MM.1S (cell line): ENCODE data around the gene TRAP1.

Experiments used
- DNase-seq: peaks from one replicate; pipeline ENCODE4 v3.0.0-alpha.2; 2015
- H2AFZ ChIP-seq: fragments of 300-600 bp; sonication (generic); 2 replicates; pipeline ENCODE4 v1.6.0; 2016; ENCODE audit warnings: antibody characterized with exemption, low read length
- H3F3A ChIP-seq: fragments of 300-600 bp; sonication (generic); 2 replicates; pipeline ENCODE4 v1.6.1; 2016; ENCODE audit warnings: mild to moderate bottlenecking, antibody characterized with exemption, low read length, moderate library complexity, mixed read lengths; ENCODE audit not compliant: insufficient read depth
- H3K27ac ChIP-seq: fragments of 300-600 bp; sonication (generic); 2 replicates; pipeline ENCODE4 v1.5.1; 2016; ENCODE audit warnings: mild to moderate bottlenecking, low read length
- H3K27me3 ChIP-seq: fragments of 300-600 bp; sonication (generic); replicated peaks from 2 replicates; pipeline ENCODE4 v1.6.0; 2016; ENCODE audit warnings: low read length; ENCODE audit not compliant: insufficient read depth
- H3K36me3 ChIP-seq: fragments of 300-600 bp; sonication (generic); replicated peaks from 2 replicates; pipeline ENCODE4 v1.6.1; 2016; ENCODE audit warnings: mild to moderate bottlenecking, low read length, mixed read lengths; ENCODE audit not compliant: insufficient read depth
- H3K4me1 ChIP-seq: fragments of 300-600 bp; sonication (generic); 2 replicates; pipeline ENCODE4 v1.6.1; 2016; ENCODE audit warnings: low read length, mixed read lengths
- H3K4me2 ChIP-seq: fragments of 300-600 bp; sonication (generic); 2 replicates; pipeline ENCODE4 v1.6.0; 2016; ENCODE audit warnings: low read depth, low read length
- H3K4me3 ChIP-seq: fragments of 300-600 bp; sonication (generic); 2 replicates; pipeline ENCODE4 v1.5.1; 2016; ENCODE audit warnings: low read length, mixed read lengths
- H3K79me2 ChIP-seq: fragments of 300-600 bp; sonication (generic); 2 replicates; pipeline ENCODE4 v1.6.1; 2016; ENCODE audit warnings: mixed run types, low read length, mixed read lengths
- H3K9ac ChIP-seq: fragments of 300-600 bp; sonication (generic); 2 replicates; pipeline ENCODE4 v1.6.1; 2016; ENCODE audit warnings: low read length, mixed read lengths
- H3K9me2 ChIP-seq: fragments of 300-600 bp; sonication (generic); replicated peaks from 2 replicates; pipeline ENCODE4 v1.6.1; 2016; ENCODE audit warnings: mild to moderate bottlenecking, low read length, mixed read lengths; ENCODE audit not compliant: insufficient read depth
- H3K9me3 ChIP-seq: fragments of 300-600 bp; sonication (generic); replicated peaks from 2 replicates; pipeline ENCODE4 v1.6.1; 2016; ENCODE audit warnings: mild to moderate bottlenecking, low read length, mixed read lengths; ENCODE audit not compliant: insufficient read depth
- H4K20me1 ChIP-seq: fragments of 300-600 bp; sonication (generic); 2 replicates; pipeline ENCODE4 v1.6.1; 2016; ENCODE audit warnings: mild to moderate bottlenecking, low read length, moderate library complexity, mixed read lengths; ENCODE audit not compliant: insufficient read depth
- EZH2 ChIP-seq: fragments of 300-600 bp; sonication (generic); optimal IDR thresholded peaks from 2 replicates; pipeline ENCODE3; 2017; ENCODE audit warnings: low read depth, mild to moderate bottlenecking, antibody characterized with exemption, low read length, mixed read lengths
- EZH2phosphoT487 ChIP-seq: fragments of 300-600 bp; sonication (generic); IDR thresholded peaks from 2 replicates; pipeline ENCODE4 v1.6.1; 2018; ENCODE audit warnings: antibody characterized with exemption, low read length
- TF ChIP-seq, protein P1 (sequence below): fragments of 300-600 bp; sonication (generic); IDR thresholded peaks from 2 replicates; pipeline ENCODE4 v1.5.1; 2016; ENCODE audit warnings: antibody characterized with exemption, low read length, mixed read lengths

The TRAP1 gene

DNA sequence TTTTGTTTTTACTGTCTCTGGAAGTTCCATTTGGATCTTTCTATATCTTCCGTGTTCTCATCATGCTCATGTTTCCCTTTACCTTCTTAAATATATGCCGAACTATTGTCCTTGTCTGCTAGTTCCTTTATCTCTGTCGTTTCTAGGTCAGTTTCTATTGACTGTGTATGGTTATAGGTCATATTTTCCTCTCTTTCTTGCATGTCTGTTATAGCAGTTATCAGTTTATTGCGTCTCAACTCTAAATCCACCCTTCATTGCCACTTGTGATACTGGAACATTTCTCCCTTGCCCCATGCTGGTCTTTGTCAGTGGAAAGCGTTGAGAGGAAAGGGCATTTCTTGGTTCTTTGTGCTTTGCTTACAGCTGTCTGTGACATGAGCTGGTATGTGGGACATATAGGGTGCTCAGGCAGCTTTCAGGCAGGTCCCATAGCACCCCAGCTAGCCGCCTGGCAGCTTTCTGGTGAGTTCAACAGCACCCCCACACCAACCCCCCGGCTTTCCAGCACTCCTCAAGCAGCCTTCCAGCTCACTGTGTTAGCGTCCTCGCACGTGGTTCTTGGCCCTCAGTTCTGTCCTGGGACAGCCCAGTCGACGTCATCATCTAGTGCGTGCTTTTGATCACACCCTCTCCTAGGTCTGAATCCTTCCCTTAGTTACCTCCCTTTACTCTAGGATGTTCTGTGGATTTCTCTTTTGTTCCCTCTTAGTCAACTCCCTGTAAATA, 78.2 kb downstream of the TRAP1 start:
- Histone ChIP-seq H3K4me3 (no peak overlapping the region), H3K27me3 (no peaks in the 10 kb centered on the region), H3K9me2 (no peaks in the 10 kb centered on the region), H3K36me3 (no peaks in the 10 kb centered on the region), H4K20me1 (no peaks in the 10 kb centered on the region), H2AFZ (no peak overlapping the region), H3K27ac (no peak overlapping the region), H3K4me2 (no peak overlapping the region), H3K9ac (no peak overlapping the region), H3K4me1 (peaks cover 12% of the 10 kb centered on the region), H3K79me2 (no peaks in the 10 kb centered on the region), H3K9me3 (no peaks in the 10 kb centered on the region), H3F3A (no peaks in the 10 kb centered on the region)
- TF ChIP-seq, protein P1, sequence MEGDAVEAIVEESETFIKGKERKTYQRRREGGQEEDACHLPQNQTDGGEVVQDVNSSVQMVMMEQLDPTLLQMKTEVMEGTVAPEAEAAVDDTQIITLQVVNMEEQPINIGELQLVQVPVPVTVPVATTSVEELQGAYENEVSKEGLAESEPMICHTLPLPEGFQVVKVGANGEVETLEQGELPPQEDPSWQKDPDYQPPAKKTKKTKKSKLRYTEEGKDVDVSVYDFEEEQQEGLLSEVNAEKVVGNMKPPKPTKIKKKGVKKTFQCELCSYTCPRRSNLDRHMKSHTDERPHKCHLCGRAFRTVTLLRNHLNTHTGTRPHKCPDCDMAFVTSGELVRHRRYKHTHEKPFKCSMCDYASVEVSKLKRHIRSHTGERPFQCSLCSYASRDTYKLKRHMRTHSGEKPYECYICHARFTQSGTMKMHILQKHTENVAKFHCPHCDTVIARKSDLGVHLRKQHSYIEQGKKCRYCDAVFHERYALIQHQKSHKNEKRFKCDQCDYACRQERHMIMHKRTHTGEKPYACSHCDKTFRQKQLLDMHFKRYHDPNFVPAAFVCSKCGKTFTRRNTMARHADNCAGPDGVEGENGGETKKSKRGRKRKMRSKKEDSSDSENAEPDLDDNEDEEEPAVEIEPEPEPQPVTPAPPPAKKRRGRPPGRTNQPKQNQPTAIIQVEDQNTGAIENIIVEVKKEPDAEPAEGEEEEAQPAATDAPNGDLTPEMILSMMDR: no peak
- TF ChIP-seq EZH2phosphoT487 (no peak), EZH2 (no peak)
- DNase-seq: no peak

DNA sequence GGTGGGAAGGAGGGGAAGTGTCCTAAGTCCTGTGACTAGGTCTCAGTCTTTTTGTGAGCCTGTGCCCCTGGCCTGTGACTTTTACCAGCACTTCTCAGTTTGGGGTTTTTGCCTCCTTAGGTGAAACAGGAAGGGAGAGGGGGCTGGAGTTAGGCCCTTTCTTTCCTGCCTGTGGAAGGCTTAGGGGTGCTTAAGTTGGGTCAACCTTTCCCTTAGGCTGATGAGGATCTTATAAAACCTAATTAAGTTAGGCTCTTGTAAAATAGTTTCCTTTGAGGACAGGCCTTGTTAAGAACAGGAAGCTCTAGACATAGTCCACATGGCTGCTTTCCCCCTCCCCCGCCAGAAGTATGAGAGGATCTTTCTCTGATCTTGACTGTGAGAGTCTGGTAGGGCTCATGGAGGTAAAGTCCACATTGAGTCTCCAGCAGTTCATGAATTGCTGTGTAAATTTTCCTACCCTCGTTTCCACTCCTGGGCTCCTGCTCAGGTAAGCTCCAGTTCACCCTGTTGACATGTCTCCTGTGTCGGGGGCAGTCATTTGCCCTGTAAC, 79.9 kb downstream of the TRAP1 start:
- Histone ChIP-seq H3K4me3 (no peak overlapping the region), H3K9ac (no peak overlapping the region), H3K36me3 (no peaks in the 10 kb centered on the region), H3K9me3 (no peaks in the 10 kb centered on the region), H3K79me2 (no peaks in the 10 kb centered on the region), H3K27me3 (no peaks in the 10 kb centered on the region), H3K9me2 (no peaks in the 10 kb centered on the region), H2AFZ (peak overlapping the region; percentile 39), H4K20me1 (no peaks in the 10 kb centered on the region), H3K4me1 (peaks cover 12% of the 10 kb centered on the region), H3F3A (no peaks in the 10 kb centered on the region), H3K4me2 (peak overlapping the region; percentile 28; the same call in 1 of the 2 replicates), H3K27ac (peak overlapping the region; percentile 35; the same call in 1 of the 2 replicates)
- no peak for TF ChIP-seq EZH2phosphoT487
- no peak for TF ChIP-seq EZH2
- TF ChIP-seq, protein P1: no peak
- DNase-seq: peak; percentile 57

DNA sequence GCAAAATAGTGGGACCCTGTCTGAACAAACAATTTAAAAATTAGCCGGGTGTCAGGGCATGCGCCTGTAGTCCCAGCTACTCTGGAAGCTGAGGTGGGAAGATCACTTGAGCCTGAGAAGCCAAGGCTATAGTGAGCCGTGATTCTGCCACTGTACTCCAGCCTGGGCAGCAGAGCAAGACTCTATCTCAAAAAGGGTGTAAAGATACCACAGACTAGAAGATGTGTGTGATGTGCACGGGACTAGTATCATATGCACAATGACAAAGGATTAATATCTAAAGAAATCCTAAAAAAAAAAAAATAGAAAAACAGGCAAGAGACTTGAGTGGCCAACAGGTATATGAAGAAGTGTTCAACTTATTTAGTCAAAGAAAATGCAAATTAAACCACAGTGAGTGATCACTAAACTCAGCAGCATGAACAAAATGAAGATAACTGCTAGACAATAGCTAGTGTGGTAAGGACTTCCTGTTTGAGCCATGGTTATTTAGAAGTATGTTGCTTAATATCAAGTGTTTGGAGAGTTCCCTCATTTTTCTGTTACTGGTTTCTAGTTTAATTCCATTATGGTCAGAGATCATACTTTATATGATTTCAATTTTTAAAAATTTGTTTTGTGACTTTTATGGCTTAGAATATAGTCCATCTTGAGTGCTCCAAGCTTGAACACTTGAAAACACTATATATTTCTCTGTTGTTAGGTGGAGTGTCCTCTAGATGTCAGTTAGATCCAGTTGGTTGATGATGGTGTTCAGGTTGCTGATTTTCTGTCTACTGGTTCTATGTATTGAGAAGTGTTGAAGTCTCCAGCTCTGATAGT, 91.2 kb downstream of the TRAP1 start:
- Histone ChIP-seq H2AFZ (no peak overlapping the region), H3K4me1 (peaks cover 50% of the 10 kb centered on the region), H3K9ac (no peak overlapping the region; the same call in 1 of the 2 replicates), H3K9me3 (no peaks in the 10 kb centered on the region), H3K27me3 (no peaks in the 10 kb centered on the region), H3K36me3 (no peaks in the 10 kb centered on the region), H3K4me2 (peak overlapping the region; percentile 35; the same call in 1 of the 2 replicates), H3K79me2 (peaks cover 7% of the 10 kb centered on the region), H3K9me2 (no peaks in the 10 kb centered on the region), H3F3A (peaks cover 57% of the 10 kb centered on the region), H3K4me3 (no peak overlapping the region), H3K27ac (peak overlapping the region; percentile 92; the same call in 1 of the 2 replicates), H4K20me1 (no peaks in the 10 kb centered on the region)
- DNase-seq: peak; percentile 71
- TF ChIP-seq EZH2phosphoT487: no peak
- TF ChIP-seq, protein P1: peak; percentile 39
